ENCODE measurements around the gene CLCNKB. TPM values are rescaled to one million over a fixed set of nuclear protein-coding genes. Genes with fewer than 3 reads are reported as not detected.

Gene CLCNKB
- total and polyA plus RNA-seq, 2 donors (not counting 3 experiments of a cell fraction or from before 2014, with no cell fraction given) = 0.18 TPM; not detected in 1

GRCh38 chr1:16010837-16011236 is 32.7 kb upstream of the CLCNKB start:
- no peaks in the 10 kb centered on the region for H3K79me2 ChIP-seq (ENCODE audit: control insufficient read depth, insufficient read depth, low read length)
- H3K27ac ChIP-seq (ENCODE audit: insufficient read depth, low read depth, low read length) = no peak overlapping the region
- TF ChIP-seq MAX (IDR thresholded peaks at IDR 0.05; ENCODE audit: insufficient read depth, insufficient read length) (no peak), MYC (IDR thresholded peaks at IDR 0.05; ENCODE audit: low read depth, low read length) (no peak), GATA2 (IDR thresholded peaks at IDR 0.05; ENCODE audit: insufficient read depth, insufficient read length, low read depth, low read length) (no peak), JUN (IDR thresholded peaks at IDR 0.05; ENCODE audit: borderline replicate concordance, insufficient read depth, insufficient read length, low read depth) (no peak), POLR2A (IDR thresholded peaks at IDR 0.05; ENCODE audit: low read depth, low read length) (no peak)
- TF ChIP-seq, protein P1, sequence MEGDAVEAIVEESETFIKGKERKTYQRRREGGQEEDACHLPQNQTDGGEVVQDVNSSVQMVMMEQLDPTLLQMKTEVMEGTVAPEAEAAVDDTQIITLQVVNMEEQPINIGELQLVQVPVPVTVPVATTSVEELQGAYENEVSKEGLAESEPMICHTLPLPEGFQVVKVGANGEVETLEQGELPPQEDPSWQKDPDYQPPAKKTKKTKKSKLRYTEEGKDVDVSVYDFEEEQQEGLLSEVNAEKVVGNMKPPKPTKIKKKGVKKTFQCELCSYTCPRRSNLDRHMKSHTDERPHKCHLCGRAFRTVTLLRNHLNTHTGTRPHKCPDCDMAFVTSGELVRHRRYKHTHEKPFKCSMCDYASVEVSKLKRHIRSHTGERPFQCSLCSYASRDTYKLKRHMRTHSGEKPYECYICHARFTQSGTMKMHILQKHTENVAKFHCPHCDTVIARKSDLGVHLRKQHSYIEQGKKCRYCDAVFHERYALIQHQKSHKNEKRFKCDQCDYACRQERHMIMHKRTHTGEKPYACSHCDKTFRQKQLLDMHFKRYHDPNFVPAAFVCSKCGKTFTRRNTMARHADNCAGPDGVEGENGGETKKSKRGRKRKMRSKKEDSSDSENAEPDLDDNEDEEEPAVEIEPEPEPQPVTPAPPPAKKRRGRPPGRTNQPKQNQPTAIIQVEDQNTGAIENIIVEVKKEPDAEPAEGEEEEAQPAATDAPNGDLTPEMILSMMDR (IDR thresholded peaks at IDR 0.05; ENCODE audit: extremely low read depth in 1 of 2, insufficient read depth in 1 of 2, low read depth in 1 of 2, low read length in 2 of 2) = no peak
- intact Hi-C loops (cut with micrococcal nuclease) (no loop called here), dilution Hi-C loops (cut with MboI; ENCODE audit: extremely low pct_ligation_motif_present, low sequenced_read_pairs) (no loop called here)
- ChIA-PET POLR2A (no interaction called here), CTCF (interaction anchor here (1.6 to 3.2 kb wide), 2 partner anchors 14 to 45 kb away, joined by 3 to 19 read pairs; no protein-coding TSS in a partner anchor)
- H3K36me3 ChIP-seq (ENCODE audit: control insufficient read depth in 2 of 2, extremely low read depth in 1 of 2, insufficient read depth in 2 of 2, low read length in 2 of 2) = no peaks in the 10 kb centered on the region
- H3K4me3 ChIP-seq (replicated peaks in 1 of 3; ENCODE audit: insufficient read depth in 1 of 3, low read depth in 1 of 3, low read length in 3 of 3) = no peak overlapping the region
- H3K4me1 ChIP-seq (ENCODE audit: control insufficient read depth, extremely low read depth, insufficient read depth, low read length) = peaks cover 4% of the 10 kb centered on the region
- FAIRE-seq = no peak
- no peaks in the 10 kb centered on the region for H4K20me1 ChIP-seq (replicated peaks; ENCODE audit: control insufficient read depth, extremely low read depth, insufficient read depth, low read length)
- BruUV-seq (replicated peaks) = no TSS peak
- no peak overlapping the region for H3K4me2 ChIP-seq (ENCODE audit: insufficient read depth, low read length)
- H3K9me1 ChIP-seq (replicated peaks; ENCODE audit: control insufficient read depth, extremely low read depth, insufficient read depth, low read length) = no peaks in the 10 kb centered on the region
- no peaks in the 10 kb centered on the region for H3K9me3 ChIP-seq (replicated peaks; ENCODE audit: control insufficient read depth, insufficient read depth, low read length)
- no peak overlapping the region for H2AFZ ChIP-seq (ENCODE audit: low read depth, low read length)
- no peak overlapping the region for H3K9ac ChIP-seq (replicated peaks; ENCODE audit: extremely low read depth, insufficient read depth, low read length)
- no peak for DNase-seq (ENCODE audit: low read depth, low spot score)
- H3K27me3 ChIP-seq (ENCODE audit: control insufficient read depth in 2 of 2, insufficient read depth in 2 of 2, low read length in 2 of 2) = no peaks in the 10 kb centered on the region
